Neuronal stem cell (in vitro differentiated cells): ENCODE results near the gene HS3ST3B1.

Experiments
- DNase-seq: peaks from one replicate; pipeline ENCODE4 v3.0.0-alpha.2; 2013; ENCODE audit warnings: low spot score
- H2AFZ ChIP-seq: one replicate; pipeline ENCODE4 v1.6.1; 2013; ENCODE audit warnings: mild to moderate bottlenecking, low read length, inconsistent platforms
- H2AK5ac ChIP-seq: 2 replicates; pipeline ENCODE4 v1.6.1; 2013; ENCODE audit warnings: low read depth, mild to moderate bottlenecking, inconsistent platforms, low read length, moderate library complexity, mixed read lengths
- H2BK120ac ChIP-seq: 2 replicates; pipeline ENCODE4 v1.6.1; 2013; ENCODE audit warnings: low read depth, mild to moderate bottlenecking, inconsistent platforms, low read length, moderate library complexity, mixed read lengths
- H2BK12ac ChIP-seq: one replicate; pipeline ENCODE4 v1.6.1; 2013; ENCODE audit warnings: low read length, inconsistent platforms
- H2BK15ac ChIP-seq: 2 replicates; pipeline ENCODE4 v1.6.1; 2013; ENCODE audit warnings: mild to moderate bottlenecking, low read length, inconsistent platforms, mixed read lengths
- H2BK5ac ChIP-seq: one replicate; pipeline ENCODE4 v1.6.1; 2013; ENCODE audit warnings: inconsistent platforms, mild to moderate bottlenecking, low read length, moderate library complexity
- H3K14ac ChIP-seq: one replicate; pipeline ENCODE4 v1.6.1; 2013; ENCODE audit warnings: low read length, inconsistent platforms
- H3K18ac ChIP-seq: 2 replicates; pipeline ENCODE4 v1.6.1; 2013; ENCODE audit warnings: low read length, inconsistent platforms
- H3K23ac ChIP-seq: 2 replicates; pipeline ENCODE4 v1.6.1; 2013; ENCODE audit warnings: low read depth, mild to moderate bottlenecking, mixed read lengths, low read length, inconsistent platforms; ENCODE audit not compliant: poor library complexity
- H3K27ac ChIP-seq: replicated peaks from 3 replicates; pipeline ENCODE4 v1.5.1; 2013; ENCODE audit warnings: low read length, inconsistent platforms
- H3K27me3 ChIP-seq, 3 experiments: 2 replicates each; pipeline ENCODE4 v1.6.1; 2013; ENCODE audit warnings: low read length in 3 of 3, mild to moderate bottlenecking in 2 of 3, inconsistent platforms in 1 of 3, low read depth in 1 of 3, mixed read lengths in 1 of 3, moderate library complexity in 1 of 3; ENCODE audit not compliant: control insufficient read depth in 3 of 3, insufficient read depth in 3 of 3
- H3K36me3 ChIP-seq, 2 donors: replicated peaks in 1 of 2; 2 replicates each; pipeline ENCODE4 v1.6.1; 2013; ENCODE audit warnings: low read length in 2 of 2; ENCODE audit not compliant: control insufficient read depth in 2 of 2, insufficient read depth in 2 of 2
- H3K4ac ChIP-seq: 2 replicates; pipeline ENCODE4 v1.6.1; 2013; ENCODE audit warnings: inconsistent platforms, mild to moderate bottlenecking, low read length, moderate library complexity
- H3K4me1 ChIP-seq, 2 donors: 1 replicate in 1 of 2; 2 replicates in 1 of 2; pipeline ENCODE4 v1.6.1; 2013; ENCODE audit warnings: low read length in 2 of 2, low read depth in 1 of 2; ENCODE audit not compliant: control insufficient read depth in 2 of 2, insufficient read depth in 1 of 2
- H3K4me2 ChIP-seq: one replicate; pipeline ENCODE4 v1.6.1; 2013; ENCODE audit warnings: mild to moderate bottlenecking, low read length, inconsistent platforms; ENCODE audit not compliant: insufficient read depth, poor library complexity, severe bottlenecking
- H3K4me3 ChIP-seq, 2 donors: 2 replicates each; pipeline ENCODE4 v1.5.1; 2013; ENCODE audit warnings: low read length in 2 of 2, mild to moderate bottlenecking in 2 of 2, inconsistent platforms in 1 of 2, moderate library complexity in 1 of 2
- H3K79me1 ChIP-seq: one replicate; pipeline ENCODE4 v1.6.1; 2013; ENCODE audit warnings: low read depth, mild to moderate bottlenecking, inconsistent platforms, low read length, moderate library complexity
- H3K9ac ChIP-seq: one replicate; pipeline ENCODE4 v1.6.1; 2013; ENCODE audit warnings: mild to moderate bottlenecking, low read depth, low read length, inconsistent platforms; ENCODE audit not compliant: poor library complexity
- H3K9me3 ChIP-seq, 2 donors: replicated peaks in 1 of 2; 2 replicates each; pipeline versions ENCODE3 to v1.6.1; 2013; ENCODE audit warnings: low read length in 2 of 2, mild to moderate bottlenecking in 2 of 2, inconsistent platforms in 1 of 2, low read depth in 1 of 2, mixed read lengths in 1 of 2, moderate library complexity in 1 of 2; ENCODE audit not compliant: control insufficient read depth in 2 of 2, insufficient read depth in 1 of 2
- H4K8ac ChIP-seq: one replicate; pipeline ENCODE4 v1.6.1; 2013; ENCODE audit warnings: low read depth, mild to moderate bottlenecking, inconsistent platforms, low read length, moderate library complexity
- H4K91ac ChIP-seq: one replicate; pipeline ENCODE4 v1.6.1; 2013; ENCODE audit warnings: low read length, low read depth, mild to moderate bottlenecking, inconsistent platforms; ENCODE audit not compliant: poor library complexity
- whole genome bisulfite sequencing, 2 donors: extraction: QIAGEN DNeasy Blood & Tissue Kit; methylation state at CpG; one replicate each; pipeline ENCODE4 v1.1.7; 2013; ENCODE audit warnings: missing lambda C conversion rate in 2 of 2, mixed read lengths in 1 of 2; ENCODE audit not compliant: insufficient read length in 2 of 2, insufficient replicate concordance in 1 of 2; ENCODE audit errors: extremely low coverage in 2 of 2; 5-methylcytosine and 5-hydroxymethylcytosine counted together

Gene HS3ST3B1

DNA sequence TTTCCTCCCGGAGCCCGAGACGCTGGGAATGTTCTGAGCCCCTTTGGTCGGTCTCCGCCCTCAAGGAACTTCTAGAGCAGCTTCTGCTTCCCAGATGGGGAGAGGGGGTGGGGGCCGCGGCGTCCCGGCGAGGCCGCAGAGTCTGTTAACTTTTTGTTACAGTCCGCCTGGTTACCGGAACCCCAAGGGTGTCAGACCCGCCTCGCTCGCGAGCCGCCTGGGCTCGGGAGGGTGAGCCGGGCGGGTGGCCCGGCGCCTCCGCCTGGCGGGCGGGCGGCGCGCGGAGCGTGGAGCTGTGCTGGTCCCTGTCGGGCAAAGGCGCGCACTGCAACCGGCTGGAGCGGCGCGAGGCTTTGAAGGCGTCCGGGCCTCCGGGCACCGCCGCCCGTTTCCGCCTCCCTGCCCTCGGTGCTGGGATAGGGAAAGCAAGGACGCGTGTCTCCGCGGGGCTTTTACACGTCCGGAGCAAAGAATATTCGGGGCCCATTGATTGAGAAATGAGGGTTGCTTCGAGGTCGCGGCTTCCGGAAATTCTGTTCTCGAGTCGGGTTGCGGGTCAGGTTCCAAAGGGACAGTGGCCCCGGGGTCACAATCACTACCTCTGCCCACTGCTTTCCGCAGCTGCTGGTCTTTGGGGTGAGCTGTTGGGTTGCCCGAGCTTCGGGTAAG lies 1.7 kb downstream of the HS3ST3B1 start:
- Histone ChIP-seq H4K8ac (no peak overlapping the region), H3K9me3 (peaks cover 0 to 9% of the 10 kb centered on the region in 2 donors), H3K14ac (peak overlapping the region; percentile 97), H3K27ac (peak overlapping the region; percentile 65), H3K4me1 (peaks cover 9 to 32% of the 10 kb centered on the region in 2 donors), H3K4me2 (peak overlapping the region; percentile 74), H2BK15ac (peak overlapping the region; percentile 90), H3K79me1 (peaks cover 15% of the 10 kb centered on the region), H3K18ac (peak overlapping the region; percentile 98), H4K91ac (no peak overlapping the region), H2AK5ac (peak overlapping the region; percentile 93), H2BK12ac (no peak overlapping the region), H2BK5ac (peak overlapping the region; percentile 98), H3K27me3 (peaks cover 2 to 21% (median 14%) of the 10 kb centered on the region in 3 experiments), H2BK120ac (no peak overlapping the region), H3K4me3 (peak overlapping the region; percentile 98 to 99), H3K23ac (no peak overlapping the region), H3K4ac (no peak overlapping the region), H3K9ac (peak overlapping the region; percentile 97), H3K36me3 (peaks cover 0 to 38% of the 10 kb centered on the region in 2 donors), H2AFZ (no peak overlapping the region)
- DNase-seq: peak; percentile 82
- WGBS, 2 donors: no CpG with 5 or more reads among the region's 64 CpGs

GRCh38 chr17:14303343-14304221 lies 2.7 kb downstream of the HS3ST3B1 start:
- H2AFZ ChIP-seq: no peak overlapping the region
- peak overlapping the region; percentile 98 to 99 for H3K4me3 ChIP-seq
- peak overlapping the region; percentile 98 for H2BK5ac ChIP-seq
- H2BK120ac ChIP-seq: no peak overlapping the region
- peaks cover 2 to 10% (median 4%) of the 10 kb centered on the region in 3 experiments for H3K27me3 ChIP-seq
- H3K9me3 ChIP-seq: peaks cover 0 to 2% of the 10 kb centered on the region in 2 donors
- H4K91ac ChIP-seq: no peak overlapping the region
- H3K79me1 ChIP-seq: peaks cover 15% of the 10 kb centered on the region
- peak overlapping the region; percentile 74 for H3K4me2 ChIP-seq
- peak overlapping the region; percentile 70 for H2BK15ac ChIP-seq
- H3K23ac ChIP-seq: peak overlapping the region; percentile 71
- no peak overlapping the region for H3K14ac ChIP-seq
- H3K4ac ChIP-seq: no peak overlapping the region
- peak overlapping the region; percentile 33 for H2BK12ac ChIP-seq
- H3K36me3 ChIP-seq: peaks cover 0 to 45% of the 10 kb centered on the region in 2 donors
- no CpG with 5 or more reads among the region's 56 CpGs for WGBS, 2 donors
- H3K9ac ChIP-seq: peak overlapping the region; percentile 67
- H2AK5ac ChIP-seq: peak overlapping the region; percentile 59
- peak overlapping the region; percentile 95 for H3K18ac ChIP-seq
- DNase-seq: no peak
- peaks cover 6 to 36% of the 10 kb centered on the region in 2 donors for H3K4me1 ChIP-seq
- peak overlapping the region; percentile 65 for H3K27ac ChIP-seq
- H4K8ac ChIP-seq: no peak overlapping the region

- Histone ChIP-seq H3K4me3 (peak overlapping the region; percentile 98 to 99), H2BK12ac (peak overlapping the region; percentile 33), H3K27me3 (peaks cover 0 to 6% (median 0%) of the 10 kb centered on the region in 3 experiments), H3K4me2 (peak overlapping the region; percentile 74), H3K36me3 (peaks cover 0 to 52% of the 10 kb centered on the region in 2 donors), H3K9ac (peak overlapping the region; percentile 67), H4K8ac (no peak overlapping the region), H2AK5ac (peak overlapping the region; percentile 59), H3K9me3 (peaks cover 0 to 6% of the 10 kb centered on the region in 2 donors), H3K4me1 (peaks cover 7 to 31% of the 10 kb centered on the region in 2 donors), H4K91ac (no peak overlapping the region), H3K14ac (no peak overlapping the region), H2BK120ac (no peak overlapping the region), H3K4ac (no peak overlapping the region), H2BK15ac (peak overlapping the region; percentile 70), H3K79me1 (peaks cover 15% of the 10 kb centered on the region), H2AFZ (no peak overlapping the region), H3K23ac (peak overlapping the region; percentile 71), H3K18ac (peak overlapping the region; percentile 95), H2BK5ac (peak overlapping the region; percentile 66), H3K27ac (no peak overlapping the region)
- DNase-seq: no peak
- no CpG with 5 or more reads among the region's 21 CpGs for WGBS, 2 donors
Observed at GRCh38 chr17:14304222-14304772, 3.4 kb downstream of the HS3ST3B1 start.
